Posterior vena cava (tissue), 2 donors: ENCODE measurements around the gene PCGF6. TPM values are rescaled to one million over a fixed set of nuclear protein-coding genes. Genes with fewer than 3 reads are reported as not detected.
"Not testable (repeated sequence)": the region's sequence is repeated elsewhere in the genome, so short reads cannot be mapped to it uniquely, and the experiment has no call there.

Experiments
- DNase-seq: peaks from one replicate; pipeline ENCODE4 v3.0.0-alpha.2; 2020; ENCODE audit warnings: low spot score
- intact Hi-C, 2 donors: fragments of 100-400 bp; cut with DNase I; formaldehyde crosslinking; loops; one replicate each; pipeline versions ENCODE4 v1.14.1 to v1.14.2; 2022 to 2023
- long read RNA-seq, 2 donors: library from polyadenylated mRNA; unstranded; transcript quantifications; one replicate each; pipeline ENCODE4 v2.0.0, GENCODE V29; 2020 to 2021
- total RNA-seq, 2 donors: library from RNA; stranded (reverse); fragmentation: NEBNext Ultra II Directional; extraction: Animal tissue kit (Norgen Biotek cat#: 25700); gene quantifications; one replicate each; pipeline ENCODE4 v1.2.1, GENCODE V29; 2021
- donor health status: DM: yes; HTN: yes; CAD: no.
- donor health status: DM: yes; HTN: yes; CAD: no.

The PCGF6 gene
- 10 to 100 TPM; 10.6 to 11.6 TPM for total RNA-seq
- long read RNA-seq, donor 1, transcript PCGF6-202 (10 exons, 2,230 nt) = major isoform, 9 of 12 reads
- long read RNA-seq, donor 1, partial matches to known transcripts = 1 of 12 reads
- long read RNA-seq, donor 1, other reads (novel, unspliced or antisense) = 2 of 12 reads
- long read RNA-seq, donor 2, transcript PCGF6-202 (10 exons, 2,230 nt) = major isoform, 22 of 33 reads
- long read RNA-seq, donor 2, partial matches to known transcripts = 1 of 33 reads
- long read RNA-seq, donor 2, other reads (novel, unspliced or antisense) = 8 of 33 reads

- intact Hi-C loops = no loop called here
- peak; percentile 94 for DNase-seq
Measured at GRCh38 chr10:103350517-103351260, at the start of gene PCGF6. TSS of gene PCGF6 (minus strand) at chr10:103351140. CDS start at chr10:103351066, 74 bp downstream.

- DNase-seq = no peak
- intact Hi-C loops = no loop called here
Measured at GRCh38 chr10:103397191-103397825, 46.4 kb upstream of the PCGF6 start.

GRCh38 chr10:103396789-103397087 lies 45.8 kb upstream of the PCGF6 start:
- DNase-seq = no peak
- intact Hi-C loops = no loop called here

- peak; percentile 99 for DNase-seq
- intact Hi-C loops = no loop called here
Measured at GRCh38 chr10:103396067-103396788, 45.3 kb upstream of the PCGF6 start, which contains the start of the genes ATP5MK and PDCD11. TSS of gene ATP5MK (minus strand) at chr10:103396475. CDS start at chr10:103392457, 4,018 bp downstream. TSS of gene PDCD11 (plus strand) at chr10:103396626. CDS start at chr10:103398427, 1,801 bp downstream.

- intact Hi-C loops = no loop called here
- DNase-seq = no peak
Measured at GRCh38 chr10:103395754-103396066, 44.8 kb upstream of the PCGF6 start.

GRCh38 chr10:103394180-103394579 lies 43.2 kb upstream of the PCGF6 start:
- intact Hi-C loops = no loop called here
- no peak for DNase-seq

- intact Hi-C loops = no loop called here
- DNase-seq = no peak
Measured at GRCh38 chr10:103382769-103383168, 31.8 kb upstream of the PCGF6 start.

GRCh38 chr10:103374263-103374662 lies 23.3 kb upstream of the PCGF6 start:
- no peak for DNase-seq
- intact Hi-C loops = no loop called here

- DNase-seq = no peak
- intact Hi-C loops = no loop called here
Measured at GRCh38 chr10:103373544-103373943, 22.6 kb upstream of the PCGF6 start.

- peak; percentile 97 for DNase-seq
- intact Hi-C loops = loop anchor here in 1 of 2 donors (2.0 kb wide), 1 partner anchor 15 kb away; no protein-coding TSS in a partner anchor
Measured at GRCh38 chr10:103367782-103368518, 17.0 kb upstream of the PCGF6 start, which contains the start of gene TAF5. TSS of gene TAF5 (plus strand) at chr10:103367976. CDS start at chr10:103367990, 14 bp downstream.

- DNase-seq = no peak
- intact Hi-C loops = loop anchor here in 1 of 2 donors (2.0 kb wide), 1 partner anchor 15 kb away; no protein-coding TSS in a partner anchor
Measured at GRCh38 chr10:103367379-103367781, 16.4 kb upstream of the PCGF6 start.

- DNase-seq, intact Hi-C loops: not testable (repeated sequence)
Measured at GRCh38 chr10:103360791-103361190, 9.9 kb upstream of the PCGF6 start.

GRCh38 chr10:103359493-103359892 lies 8.6 kb upstream of the PCGF6 start:
- intact Hi-C loops, DNase-seq: not testable (repeated sequence)

GRCh38 chr10:103355906-103356599 lies 5.1 kb upstream of the PCGF6 start:
- DNase-seq = no peak

GRCh38 chr10:103354567-103354966 lies 3.6 kb upstream of the PCGF6 start:
- intact Hi-C loops, DNase-seq: not testable (repeated sequence)

More at GRCh38 chr10:103355906-103356599, 5.1 kb upstream of the PCGF6 start:
- intact Hi-C loops = no loop called here

- DNase-seq = no peak
- intact Hi-C loops = loop anchor here in 1 of 2 donors (2.0 kb wide), 1 partner anchor 14 kb away; the partner anchor contains the start of gene TAF5
Measured at GRCh38 chr10:103353281-103353680, 2.3 kb upstream of the PCGF6 start.

- intact Hi-C loops = no loop called here
Measured at GRCh38 chr10:103350175-103350516, 794 bp downstream of the PCGF6 start.

GRCh38 chr10:103336370-103336769 lies 14.6 kb downstream of the PCGF6 start:
- DNase-seq = no peak
- intact Hi-C loops = no loop called here

More at GRCh38 chr10:103350175-103350516, 794 bp downstream of the PCGF6 start:
- no peak for DNase-seq
